SK-N-SH (cell line): Measurements from ENCODE around the gene RRP7A. TPM values are rescaled to one million over a fixed set of nuclear protein-coding genes. Genes with fewer than 3 reads are reported as not detected.

ENCODE experiments used
- CTCF ChIA-PET: fragments of 300-600, 350-600 bp; formaldehyde crosslinking; extraction: SDS; loops from one replicate; lab custom pipeline; 2021; lab: Yijun Ruan, JAX
- POLR2A ChIA-PET: fragments of 350-600 bp; sonication (Branson Sonifier 250); formaldehyde crosslinking; extraction: SDS; loops from one replicate; lab custom pipeline; 2020; ENCODE audit warnings: antibody characterized with exemption, inconsistent platforms; lab: Yijun Ruan, JAX
- DNase-seq: peaks from one replicate; pipeline ENCODE4 v3.0.0; 2012
- H2AFZ ChIP-seq: fragments of 200-600 bp; sonication (generic); 2 replicates; pipeline ENCODE4 v1.8.1; 2016; ENCODE audit warnings: antibody characterized with exemption, mild to moderate bottlenecking, low read depth
- H3F3A ChIP-seq: fragments of 200-600 bp; sonication (generic); replicated peaks from 2 replicates; pipeline ENCODE3; 2016; ENCODE audit warnings: antibody characterized with exemption, mild to moderate bottlenecking; ENCODE audit not compliant: insufficient read depth
- H3K27ac ChIP-seq, 2 experiments: fragments of 200-500 bp in 1 of 2; fragments of 200-600 bp in 1 of 2; sonication (Bioruptor generic) in 1 of 2; sonication (generic), shearing (Covaris generic) in 1 of 2; 2 replicates each; pipeline versions ENCODE4 v1.5.1 to v1.6.1; 2014 to 2016; ENCODE audit warnings: low read depth in 2 of 2, inconsistent platforms in 1 of 2, low read length in 1 of 2, mild to moderate bottlenecking in 1 of 2, mixed read lengths in 1 of 2
- H3K27me3 ChIP-seq: fragments of 200-600 bp; sonication (generic), shearing (Covaris generic); 2 replicates; pipeline ENCODE4 v1.6.1; 2016; ENCODE audit warnings: mixed run types; ENCODE audit not compliant: insufficient read depth
- H3K36me3 ChIP-seq, 2 experiments: fragments of 200-500 bp in 1 of 2; fragments of 200-600 bp in 1 of 2; sonication (Bioruptor generic) in 1 of 2; sonication (generic) in 1 of 2; replicated peaks in 1 of 2; 2 replicates each; pipeline versions ENCODE3 to v1.5.1; 2014 to 2016; ENCODE audit warnings: low read length in 1 of 2, mild to moderate bottlenecking in 1 of 2; ENCODE audit not compliant: insufficient read depth in 2 of 2, control insufficient read depth in 1 of 2
- H3K4me1 ChIP-seq, 2 experiments: fragments of 200-500 bp in 1 of 2; fragments of 200-600 bp in 1 of 2; sonication (Bioruptor generic) in 1 of 2; sonication (generic), shearing (Covaris generic) in 1 of 2; 2 replicates each; pipeline versions ENCODE4 v1.5.1 to v1.6.1; 2014 to 2016; ENCODE audit warnings: low read depth in 1 of 2, low read length in 1 of 2, mixed run types in 1 of 2; ENCODE audit not compliant: insufficient read depth in 2 of 2, control insufficient read depth in 1 of 2
- H3K4me2 ChIP-seq: fragments of 200-600 bp; sonication (generic), shearing (Covaris generic); 2 replicates; pipeline ENCODE4 v1.6.1; 2017; ENCODE audit warnings: mixed run types
- H3K4me3 ChIP-seq, 2 experiments: fragments of 200-500 bp in 1 of 2; fragments of 200-600 bp in 1 of 2; sonication (Bioruptor generic) in 1 of 2; sonication (generic), shearing (Covaris generic) in 1 of 2; 2 replicates each; pipeline versions ENCODE4 v1.5.1 to v1.8.1; 2014 to 2016; ENCODE audit warnings: low read depth in 2 of 2, inconsistent platforms in 1 of 2, low read length in 1 of 2, mild to moderate bottlenecking in 1 of 2, mixed read lengths in 1 of 2, moderate library complexity in 1 of 2
- H3K79me2 ChIP-seq: fragments of 200-600 bp; sonication (generic); 2 replicates; pipeline ENCODE4 v1.8.1; 2017; ENCODE audit warnings: mild to moderate bottlenecking; ENCODE audit not compliant: insufficient read depth
- H3K9ac ChIP-seq: fragments of 200-600 bp; sonication (generic); 2 replicates; pipeline ENCODE4 v1.6.1; 2017; ENCODE audit warnings: mixed run types
- H3K9me2 ChIP-seq: fragments of 200-600 bp; sonication (generic); 2 replicates; pipeline ENCODE4 v1.6.1; 2017; ENCODE audit warnings: mixed run types
- H3K9me3 ChIP-seq: fragments of 200-600 bp; sonication (generic); 2 replicates; pipeline ENCODE4 v1.6.1; 2017; ENCODE audit warnings: mixed run types, mild to moderate bottlenecking, moderate library complexity
- H4K20me1 ChIP-seq: fragments of 200-600 bp; sonication (generic); 2 replicates; pipeline ENCODE4 v1.6.1; 2017; ENCODE audit warnings: mild to moderate bottlenecking, mixed run types; ENCODE audit not compliant: insufficient read depth
- CHD2 ChIP-seq: fragments of 150-350 bp; IDR thresholded peaks from 2 replicates; pipeline ENCODE4 v1.6.1; 2018; ENCODE audit warnings: low read length; ENCODE audit not compliant: partially characterized antibody
- FOSL2 ChIP-seq: IDR thresholded peaks from 2 replicates; pipeline ENCODE4 v1.4.0; 2012; ENCODE audit warnings: low read depth, mild to moderate bottlenecking, moderate library complexity, borderline replicate concordance
- FOXJ3 ChIP-seq: sonication (generic); formaldehyde crosslinking; IDR thresholded peaks from 2 replicates; pipeline ENCODE4 v1.5.1; 2020; ENCODE audit warnings: mild to moderate bottlenecking, missing genetic modification reagents
- GABPA ChIP-seq: IDR thresholded peaks from 2 replicates; pipeline ENCODE4 v1.4.0; 2012; ENCODE audit warnings: low read depth, mild to moderate bottlenecking
- GATA2 ChIP-seq: sonication (generic); formaldehyde crosslinking; IDR thresholded peaks from 2 replicates; pipeline ENCODE4 v1.5.0; 2020; ENCODE audit warnings: mild to moderate bottlenecking, missing genetic modification reagents
- PBX3 ChIP-seq: IDR thresholded peaks from 2 replicates; pipeline ENCODE4; 2012
- RAD21 ChIP-seq: IDR thresholded peaks from 2 replicates; pipeline ENCODE4 v1.6.1; 2012; ENCODE audit warnings: mild to moderate bottlenecking, low read length
- RCOR1 ChIP-seq: fragments of 150-350 bp; IDR thresholded peaks from 2 replicates; pipeline ENCODE4 v1.6.1; 2017; ENCODE audit warnings: antibody characterized with exemption, low read length
- REST ChIP-seq: IDR thresholded peaks from 2 replicates; pipeline ENCODE4 v1.6.1; 2012; ENCODE audit warnings: mild to moderate bottlenecking, low read depth, low read length, moderate library complexity
- SMC3 ChIP-seq: IDR thresholded peaks from 2 replicates; pipeline ENCODE4 v1.6.1; 2012; ENCODE audit warnings: low read depth, low read length, improper control_type of control experiment
- TAF1 ChIP-seq: IDR thresholded peaks from 2 replicates; pipeline ENCODE4 v1.6.1; 2012; ENCODE audit warnings: low read depth, mild to moderate bottlenecking, low read length, moderate library complexity, borderline replicate concordance
- TCF12 ChIP-seq: IDR thresholded peaks from 2 replicates; pipeline ENCODE4 v1.4.0; 2012
- WGBS: methylation state at CpG from one replicate; pipeline ENCODE4 v1.1.6; 2017; ENCODE audit warnings: low lambda C conversion rate; 5-methylcytosine and 5-hydroxymethylcytosine counted together
- polyA plus RNA-seq, 3 experiments: library from polyadenylated mRNA; depleted of rRNA; stranded (reverse); fragments of >200 nt; gene quantifications; 2 replicates each; pipeline ENCODE4 v1.2.3, GENCODE V29; 2012

RRP7A gene
- polyA plus RNA-seq, 1 of the 3 experiments (the other 2 are of a cell fraction) = 17.6 TPM

- no peaks in the 10 kb centered on the region for H4K20me1 ChIP-seq
- no peaks in the 10 kb centered on the region for H3K36me3 ChIP-seq
- H3K9me3 ChIP-seq = no peaks in the 10 kb centered on the region
- H3K27ac ChIP-seq = no peak overlapping the region
- TF ChIP-seq PBX3 = no peak
- TF ChIP-seq FOXJ3 (CRISPR knock-in tag) = no peak
- TF ChIP-seq TCF12 = no peak
- H3K4me2 ChIP-seq = no peak overlapping the region
- H2AFZ ChIP-seq = no peak overlapping the region
- no peaks in the 10 kb centered on the region for H3K9me2 ChIP-seq
- no peaks in the 10 kb centered on the region for H3K4me1 ChIP-seq
- no peaks in the 10 kb centered on the region for H3F3A ChIP-seq
- H3K9ac ChIP-seq = no peak overlapping the region
- 82% methylated on average over 2 of the region's 2 CpGs for WGBS
- no peak for DNase-seq
- ChIA-PET POLR2A (no interaction called here), CTCF (no interaction called here)
- no peaks in the 10 kb centered on the region for H3K27me3 ChIP-seq
- H3K4me3 ChIP-seq = no peak overlapping the region
- H3K79me2 ChIP-seq = no peaks in the 10 kb centered on the region
Measured at GRCh38 chr22:42468841-42469240, 50.8 kb downstream of the RRP7A start.

- TF ChIP-seq REST (no peak), TAF1 (no peak), SMC3 (no peak), GABPA (no peak), RAD21 (no peak), GATA2 (CRISPR knock-in tag) (peak; percentile 74), RCOR1 (peak; percentile 33; the same call in 1 of the 2 replicates), FOSL2 (no peak), CHD2 (no peak)
- H3K27me3 ChIP-seq = no peaks in the 10 kb centered on the region
- H3K27ac ChIP-seq = no peak overlapping the region
- H3K9ac ChIP-seq = no peak overlapping the region
- H3K4me3 ChIP-seq = no peak overlapping the region
- H3K4me2 ChIP-seq = no peak overlapping the region
- WGBS = 17% methylated on average over 1 of the region's 1 CpG
- peak; percentile 58 for DNase-seq
- ChIA-PET CTCF (interaction anchor here (0.6 to 6.4 kb wide), 4 partner anchors 11 to 371 kb away, joined by 3 to 32 read pairs (median 6); no protein-coding TSS in a partner anchor), POLR2A (no interaction called here)
- no peaks in the 10 kb centered on the region for H4K20me1 ChIP-seq
- no peaks in the 10 kb centered on the region for H3F3A ChIP-seq
- no peak overlapping the region for H2AFZ ChIP-seq
- H3K36me3 ChIP-seq = no peaks in the 10 kb centered on the region
- H3K9me2 ChIP-seq = no peaks in the 10 kb centered on the region
- H3K4me1 ChIP-seq = peaks cover 0 to 8% of the 10 kb centered on the region in 2 experiments; a peak in 1 of 4 replicates
- H3K79me2 ChIP-seq = no peaks in the 10 kb centered on the region
- H3K9me3 ChIP-seq = no peaks in the 10 kb centered on the region
Measured at GRCh38 chr22:42462016-42462415, 57.6 kb downstream of the RRP7A start.
